ENCODE measurements around the gene CACNA2D3. TPM values are rescaled to one million over a fixed set of nuclear protein-coding genes. Genes with fewer than 3 reads are reported as not detected.

Gene CACNA2D3
- total and polyA plus RNA-seq, 7 experiments from 2014 or later = 0.27 to 4.1 TPM; not detected in 5

DNA sequence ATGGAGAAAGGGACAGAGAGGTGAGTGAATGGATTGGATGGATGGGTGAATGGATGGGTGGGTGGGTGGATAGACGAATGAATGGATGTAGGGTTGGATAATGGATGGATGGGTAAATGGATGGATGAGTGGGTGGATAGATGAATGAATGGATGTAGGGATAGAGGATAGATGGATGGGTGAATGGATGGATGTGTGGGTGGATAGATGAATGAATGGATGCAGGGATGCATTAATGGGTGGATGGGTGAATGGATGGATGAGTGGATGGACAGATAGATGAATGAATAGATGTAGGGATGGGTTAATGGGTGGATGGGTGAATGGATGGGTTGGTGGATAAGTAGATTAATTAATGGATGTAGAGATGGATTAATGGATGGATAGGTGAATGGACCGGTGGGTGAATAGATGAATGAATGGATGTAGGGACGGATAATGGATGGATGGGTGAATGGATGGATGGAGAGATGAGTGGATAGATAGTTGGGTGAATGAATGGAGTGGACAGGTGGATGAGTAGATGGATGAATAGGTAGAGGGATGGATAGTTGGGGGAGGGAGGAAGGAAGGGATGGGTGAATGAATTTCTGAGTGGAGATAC lies 28.6 kb downstream of the CACNA2D3 start:
- H3K4me1 ChIP-seq (ENCODE audit: control insufficient read depth in 2 of 2, insufficient read depth in 2 of 2, low read length in 2 of 2) = no peaks in the 10 kb centered on the region
- no peak overlapping the region for H3K27ac Mint-ChIP-seq
- H3K27me3 ChIP-seq (ENCODE audit: control insufficient read depth in 2 of 2, insufficient read depth in 2 of 2, low read length in 2 of 2) = no peaks in the 10 kb centered on the region
- intact Hi-C loops (cut with micrococcal nuclease) = no loop called here
- no peak overlapping the region for H3K4me3 Mint-ChIP-seq
- no peaks in the 10 kb centered on the region for H3K36me3 ChIP-seq (ENCODE audit: control insufficient read depth in 2 of 3, insufficient read depth in 3 of 3, low read length in 3 of 3)
- no peaks in the 10 kb centered on the region for H3K4me1 Mint-ChIP-seq
- H3K4me3 ChIP-seq (ENCODE audit: low read length) = no peak overlapping the region
- ATAC-seq (no peak), DNase-seq (no peak)
- ChIA-PET CTCF (no interaction called here), POLR2A (no interaction called here)
- H3K27ac ChIP-seq (ENCODE audit: low read depth, low read length) = no peak overlapping the region
- peaks cover 0 to 2% (median 0%) of the 10 kb centered on the region in 11 donors for H3K9me3 Mint-ChIP-seq
- H3K27me3 Mint-ChIP-seq = peaks cover 0 to 23% (median 15%) of the 10 kb centered on the region in 5 donors
- H3K9me3 ChIP-seq (ENCODE audit: control insufficient read depth in 2 of 3, low read length in 3 of 3) = no peaks in the 10 kb centered on the region
- H3K36me3 Mint-ChIP-seq = no peaks in the 10 kb centered on the region

DNA sequence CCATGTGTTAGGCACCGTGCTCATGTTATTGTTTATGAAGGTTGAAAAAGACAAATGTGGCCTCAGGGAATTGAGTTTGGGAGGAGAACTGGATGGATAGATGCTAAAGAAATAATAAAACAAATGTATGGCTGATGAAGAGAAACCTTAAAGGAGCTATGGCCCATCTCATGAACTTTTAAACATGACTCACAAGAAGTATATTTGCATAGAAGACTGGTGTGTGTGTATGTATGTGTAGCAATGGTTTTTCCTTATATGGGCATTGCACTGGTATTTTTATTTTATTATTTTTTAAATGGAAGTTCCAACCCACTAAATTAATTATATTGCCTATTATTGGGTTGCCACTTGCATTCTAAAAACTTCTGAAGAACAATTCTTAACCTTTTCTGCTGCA lies 31.1 kb downstream of the CACNA2D3 start:
- H3K36me3 Mint-ChIP-seq = no peaks in the 10 kb centered on the region
- H3K4me3 Mint-ChIP-seq = no peak overlapping the region
- H3K27ac ChIP-seq (ENCODE audit: low read depth, low read length) = no peak overlapping the region
- DNase-seq = no peak
- H3K4me3 ChIP-seq (ENCODE audit: low read length) = no peak overlapping the region
- no peaks in the 10 kb centered on the region for H3K27me3 ChIP-seq (ENCODE audit: control insufficient read depth in 2 of 2, insufficient read depth in 2 of 2, low read length in 2 of 2)
- intact Hi-C loops (cut with micrococcal nuclease) = no loop called here
- no peaks in the 10 kb centered on the region for H3K4me1 ChIP-seq (ENCODE audit: control insufficient read depth in 2 of 2, insufficient read depth in 2 of 2, low read length in 2 of 2)
- no peaks in the 10 kb centered on the region for H3K4me1 Mint-ChIP-seq
- no peaks in the 10 kb centered on the region for H3K9me3 ChIP-seq (ENCODE audit: control insufficient read depth in 2 of 3, low read length in 3 of 3)
- CTCF ChIA-PET = no interaction called here
- POLR2A ChIA-PET = no interaction called here
- H3K27ac Mint-ChIP-seq = no peak overlapping the region
- no peak for ATAC-seq
- H3K9me3 Mint-ChIP-seq = peaks cover 0 to 5% (median 0%) of the 10 kb centered on the region in 11 donors
- peaks cover 0 to 8% (median 0%) of the 10 kb centered on the region in 5 donors for H3K27me3 Mint-ChIP-seq
- H3K36me3 ChIP-seq (ENCODE audit: control insufficient read depth in 2 of 3, insufficient read depth in 3 of 3, low read length in 3 of 3) = no peaks in the 10 kb centered on the region

DNA sequence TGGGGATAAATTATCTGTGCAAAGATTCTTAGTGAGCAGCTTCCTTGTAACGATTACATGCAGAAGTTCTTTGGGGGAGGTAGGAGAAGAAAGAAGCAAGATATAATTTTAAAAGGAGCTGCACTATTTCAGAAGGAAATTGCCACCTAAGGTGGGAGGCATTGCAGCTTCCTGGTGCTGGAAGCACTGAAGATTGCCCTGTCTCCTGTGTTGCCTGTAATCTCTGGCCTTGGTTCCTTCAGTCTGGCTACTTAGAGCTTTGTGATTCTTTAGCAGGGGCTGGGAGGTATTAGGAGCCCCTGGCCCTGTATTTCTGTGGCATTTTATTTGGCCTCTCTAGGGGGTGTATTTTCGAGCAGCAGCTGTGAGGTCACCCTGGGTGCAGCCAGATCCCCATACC lies 35.5 kb downstream of the CACNA2D3 start:
- Mint-ChIP-seq H3K4me3 (no peak overlapping the region), H3K27me3 (peaks cover 0 to 10% (median 5%) of the 10 kb centered on the region in 5 donors), H3K4me1 (no peaks in the 10 kb centered on the region), H3K9me3 (peaks cover 0 to 5% (median 0%) of the 10 kb centered on the region in 11 donors), H3K36me3 (no peaks in the 10 kb centered on the region), H3K27ac (no peak overlapping the region)
- H3K4me3 ChIP-seq (ENCODE audit: low read length) = no peak overlapping the region
- no peaks in the 10 kb centered on the region for H3K27me3 ChIP-seq (ENCODE audit: control insufficient read depth in 2 of 2, insufficient read depth in 2 of 2, low read length in 2 of 2)
- H3K9me3 ChIP-seq (ENCODE audit: control insufficient read depth in 2 of 3, low read length in 3 of 3) = no peaks in the 10 kb centered on the region
- no peak overlapping the region for H3K27ac ChIP-seq (ENCODE audit: low read depth, low read length)
- CTCF ChIA-PET = no interaction called here
- ATAC-seq = no peak
- intact Hi-C loops (cut with micrococcal nuclease) = no loop called here
- no peaks in the 10 kb centered on the region for H3K36me3 ChIP-seq (ENCODE audit: control insufficient read depth in 2 of 3, insufficient read depth in 3 of 3, low read length in 3 of 3)
- DNase-seq = no peak
- POLR2A ChIA-PET = no interaction called here
- no peaks in the 10 kb centered on the region for H3K4me1 ChIP-seq (ENCODE audit: control insufficient read depth in 2 of 2, insufficient read depth in 2 of 2, low read length in 2 of 2)

DNA sequence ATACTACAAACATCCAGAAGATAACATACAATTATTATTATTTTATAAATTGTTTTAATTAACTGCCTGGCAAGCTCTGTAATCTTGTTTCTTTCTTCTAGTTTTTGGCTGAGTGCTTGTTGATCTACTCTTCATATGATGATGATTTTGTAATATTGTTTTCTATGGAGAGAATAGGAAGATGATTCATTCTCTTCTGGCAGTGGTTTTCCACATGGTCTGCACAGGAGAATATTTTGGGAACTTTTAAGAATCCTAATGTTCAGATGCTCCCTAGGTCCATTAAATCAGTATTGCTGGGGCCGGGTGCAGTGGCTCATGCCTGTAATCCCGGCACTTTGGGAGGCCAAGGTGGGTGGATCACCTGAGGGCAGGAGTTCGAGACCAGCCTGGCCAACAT lies 37.6 kb downstream of the CACNA2D3 start:
- ATAC-seq = no peak
- Mint-ChIP-seq H3K4me3 (no peak overlapping the region), H3K4me1 (no peaks in the 10 kb centered on the region), H3K9me3 (peaks cover 0 to 5% (median 0%) of the 10 kb centered on the region in 11 donors), H3K27ac (no peak overlapping the region), H3K36me3 (no peaks in the 10 kb centered on the region), H3K27me3 (peaks cover 0 to 14% (median 2%) of the 10 kb centered on the region in 5 donors)
- H3K36me3 ChIP-seq (ENCODE audit: control insufficient read depth in 2 of 3, insufficient read depth in 3 of 3, low read length in 3 of 3) = no peaks in the 10 kb centered on the region
- H3K9me3 ChIP-seq (ENCODE audit: control insufficient read depth in 2 of 3, low read length in 3 of 3) = no peaks in the 10 kb centered on the region
- ChIA-PET CTCF (no interaction called here), POLR2A (no interaction called here)
- H3K4me3 ChIP-seq (ENCODE audit: low read length) = no peak overlapping the region
- H3K27ac ChIP-seq (ENCODE audit: low read depth, low read length) = no peak overlapping the region
- H3K4me1 ChIP-seq (ENCODE audit: control insufficient read depth in 2 of 2, insufficient read depth in 2 of 2, low read length in 2 of 2) = no peaks in the 10 kb centered on the region
- intact Hi-C loops (cut with micrococcal nuclease) = no loop called here
- DNase-seq = no peak
- H3K27me3 ChIP-seq (ENCODE audit: control insufficient read depth in 2 of 2, insufficient read depth in 2 of 2, low read length in 2 of 2) = no peaks in the 10 kb centered on the region

DNA sequence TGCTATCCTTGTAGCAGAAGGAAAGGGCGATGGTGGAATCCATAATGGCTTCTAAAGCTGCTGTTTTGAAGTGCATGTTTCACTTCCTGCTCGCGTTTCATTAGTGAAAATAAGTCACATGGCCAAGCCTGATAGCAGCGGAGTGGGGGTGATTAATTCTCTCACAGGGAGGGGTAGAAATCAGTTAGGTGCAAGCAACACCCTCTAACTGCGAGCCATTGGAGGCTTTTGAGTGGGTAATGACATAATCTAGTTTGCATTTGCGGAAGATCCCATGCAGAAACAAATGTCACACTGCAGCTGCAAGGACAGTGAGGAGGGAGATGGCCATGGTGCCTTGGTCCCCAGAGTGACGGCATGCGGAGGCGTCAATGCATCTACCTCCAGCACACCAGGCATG lies 41.1 kb downstream of the CACNA2D3 start:
- Mint-ChIP-seq H3K27me3 (peaks cover 0 to 15% (median 2%) of the 10 kb centered on the region in 5 donors), H3K4me1 (no peaks in the 10 kb centered on the region), H3K36me3 (no peaks in the 10 kb centered on the region), H3K27ac (no peak overlapping the region), H3K9me3 (peaks cover 0 to 4% (median 0%) of the 10 kb centered on the region in 11 donors), H3K4me3 (no peak overlapping the region)
- ChIA-PET CTCF (no interaction called here), POLR2A (no interaction called here)
- intact Hi-C loops (cut with micrococcal nuclease) = no loop called here
- ATAC-seq (no peak), DNase-seq (no peak)
- Histone ChIP-seq H3K27me3 (ENCODE audit: control insufficient read depth in 2 of 2, insufficient read depth in 2 of 2, low read length in 2 of 2) (no peaks in the 10 kb centered on the region), H3K4me1 (ENCODE audit: control insufficient read depth in 2 of 2, insufficient read depth in 2 of 2, low read length in 2 of 2) (no peaks in the 10 kb centered on the region), H3K36me3 (ENCODE audit: control insufficient read depth in 2 of 3, insufficient read depth in 3 of 3, low read length in 3 of 3) (no peaks in the 10 kb centered on the region), H3K4me3 (ENCODE audit: low read length) (no peak overlapping the region), H3K27ac (ENCODE audit: low read depth, low read length) (no peak overlapping the region), H3K9me3 (ENCODE audit: control insufficient read depth in 2 of 3, low read length in 3 of 3) (no peaks in the 10 kb centered on the region)

DNA sequence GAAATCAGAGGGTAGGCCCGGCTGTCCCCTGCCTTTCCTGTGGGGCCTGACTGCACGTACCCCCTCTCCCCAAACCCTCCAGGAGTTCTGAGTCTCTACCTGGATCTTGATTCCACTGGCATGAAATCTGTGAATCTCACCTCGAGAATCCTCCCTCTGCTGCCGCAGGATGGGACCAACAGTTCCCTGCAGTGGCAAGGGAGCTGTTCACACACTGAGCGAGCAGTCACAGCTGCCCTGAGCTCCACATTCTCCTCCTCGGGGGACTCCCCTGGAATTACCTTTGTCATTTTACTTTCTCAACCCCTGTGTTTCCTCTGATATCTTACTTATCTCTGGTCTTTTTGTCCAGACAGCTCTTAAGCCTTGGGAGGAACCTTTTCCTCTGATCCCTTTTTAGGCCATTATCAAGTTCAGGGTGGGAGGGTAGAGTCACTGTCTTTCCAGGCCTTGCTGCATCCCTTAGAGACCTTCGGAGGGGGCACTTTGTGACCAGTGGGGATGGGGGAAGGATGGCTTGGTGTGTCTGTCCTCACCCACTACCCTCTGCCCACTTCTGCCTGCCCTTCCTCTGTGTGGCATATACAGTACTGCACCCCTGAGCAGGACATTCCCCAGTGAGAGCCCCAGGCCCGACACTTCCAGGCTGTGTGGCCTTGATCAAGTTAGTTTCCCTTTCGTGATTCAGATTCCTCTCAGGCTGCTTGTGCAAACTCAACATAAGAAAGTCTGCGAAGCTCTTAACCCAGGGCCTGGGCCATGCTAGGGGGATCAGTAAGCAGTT lies 42.0 kb downstream of the CACNA2D3 start:
- no peak overlapping the region for H3K27ac Mint-ChIP-seq
- no peaks in the 10 kb centered on the region for H3K4me1 Mint-ChIP-seq
- H3K27me3 Mint-ChIP-seq = peaks cover 0 to 22% (median 2%) of the 10 kb centered on the region in 5 donors
- no peaks in the 10 kb centered on the region for H3K36me3 ChIP-seq (ENCODE audit: control insufficient read depth in 2 of 3, insufficient read depth in 3 of 3, low read length in 3 of 3)
- no peaks in the 10 kb centered on the region for H3K9me3 ChIP-seq (ENCODE audit: control insufficient read depth in 2 of 3, low read length in 3 of 3)
- H3K9me3 Mint-ChIP-seq = peaks cover 0 to 4% (median 0%) of the 10 kb centered on the region in 11 donors
- H3K27me3 ChIP-seq (ENCODE audit: control insufficient read depth in 2 of 2, insufficient read depth in 2 of 2, low read length in 2 of 2) = no peaks in the 10 kb centered on the region
- no peaks in the 10 kb centered on the region for H3K36me3 Mint-ChIP-seq
- H3K4me3 ChIP-seq (ENCODE audit: low read length) = no peak overlapping the region
- H3K27ac ChIP-seq (ENCODE audit: low read depth, low read length) = no peak overlapping the region
- ATAC-seq (no peak), DNase-seq (no peak)
- intact Hi-C loops (cut with micrococcal nuclease) = no loop called here
- H3K4me1 ChIP-seq (ENCODE audit: control insufficient read depth in 2 of 2, insufficient read depth in 2 of 2, low read length in 2 of 2) = no peaks in the 10 kb centered on the region
- POLR2A ChIA-PET = no interaction called here
- H3K4me3 Mint-ChIP-seq = no peak overlapping the region
- CTCF ChIA-PET = no interaction called here

DNA sequence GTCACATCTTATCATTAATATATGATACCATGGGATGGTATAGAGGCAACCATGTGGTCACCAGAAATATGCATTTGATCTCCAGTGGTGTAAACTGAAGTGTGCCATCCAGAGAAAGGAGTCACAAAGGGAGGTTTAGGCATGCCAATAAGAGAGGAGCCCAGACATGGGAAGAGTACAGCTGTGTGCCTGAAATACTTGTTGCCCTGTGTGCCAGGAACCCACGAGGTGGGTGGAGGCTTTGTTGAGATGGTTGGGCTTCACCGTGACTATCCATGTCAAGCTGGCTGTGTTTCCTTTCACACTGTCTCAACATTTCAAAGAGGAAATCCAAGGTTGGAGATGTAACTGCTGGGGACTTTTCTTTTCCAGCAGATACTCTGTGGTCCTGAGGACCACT lies 43.5 kb downstream of the CACNA2D3 start:
- Mint-ChIP-seq H3K27me3 (peaks cover 0 to 22% (median under 1%) of the 10 kb centered on the region in 5 donors), H3K9me3 (peaks cover 0 to 4% (median 0%) of the 10 kb centered on the region in 11 donors), H3K27ac (no peak overlapping the region), H3K36me3 (no peaks in the 10 kb centered on the region), H3K4me1 (no peaks in the 10 kb centered on the region), H3K4me3 (no peak overlapping the region)
- no peak overlapping the region for H3K4me3 ChIP-seq (ENCODE audit: low read length)
- no peaks in the 10 kb centered on the region for H3K27me3 ChIP-seq (ENCODE audit: control insufficient read depth in 2 of 2, insufficient read depth in 2 of 2, low read length in 2 of 2)
- intact Hi-C loops (cut with micrococcal nuclease) = no loop called here
- no peak overlapping the region for H3K27ac ChIP-seq (ENCODE audit: low read depth, low read length)
- ChIA-PET POLR2A (no interaction called here), CTCF (no interaction called here)
- H3K9me3 ChIP-seq (ENCODE audit: control insufficient read depth in 2 of 3, low read length in 3 of 3) = no peaks in the 10 kb centered on the region
- H3K4me1 ChIP-seq (ENCODE audit: control insufficient read depth in 2 of 2, insufficient read depth in 2 of 2, low read length in 2 of 2) = no peaks in the 10 kb centered on the region
- DNase-seq = no peak
- H3K36me3 ChIP-seq (ENCODE audit: control insufficient read depth in 2 of 3, insufficient read depth in 3 of 3, low read length in 3 of 3) = no peaks in the 10 kb centered on the region
- ATAC-seq = no peak
